EH (cell line): ENCODE measurements around the gene NBEA.

ENCODE experiments used
- DNase-seq: peaks from one replicate; pipeline ENCODE4 v3.0.0-alpha.2; 2015; ENCODE audit warnings: low read depth

The NBEA gene

GRCh38 chr13:35165205-35165604 is 223.1 kb downstream of the NBEA start:
- no peak for DNase-seq

GRCh38 chr13:35179494-35179893 is 237.4 kb downstream of the NBEA start:
- DNase-seq, result peak; percentile 62

- DNase-seq, result no peak
Measured at GRCh38 chr13:35179920-35180663, 238.0 kb downstream of the NBEA start.

GRCh38 chr13:35190241-35190640 is 248.2 kb downstream of the NBEA start:
- DNase-seq, result peak; percentile 46

GRCh38 chr13:35191883-35192282 is 249.8 kb downstream of the NBEA start:
- no peak for DNase-seq

- no peak for DNase-seq
Measured at GRCh38 chr13:35198613-35199200, 256.6 kb downstream of the NBEA start.

- DNase-seq, result no peak
Measured at GRCh38 chr13:35208587-35208986, 266.5 kb downstream of the NBEA start.

- peak; percentile 28 for DNase-seq
Measured at GRCh38 chr13:35210261-35210660, 268.2 kb downstream of the NBEA start.

- DNase-seq, result no peak
Measured at GRCh38 chr13:35211949-35212348, 269.9 kb downstream of the NBEA start.

GRCh38 chr13:35213911-35214310 is 271.8 kb downstream of the NBEA start:
- no peak for DNase-seq

GRCh38 chr13:35216131-35216530 is 274.1 kb downstream of the NBEA start:
- DNase-seq, result no peak

- no peak for DNase-seq
Measured at GRCh38 chr13:35219021-35219420, 277.0 kb downstream of the NBEA start.

- DNase-seq, result no peak
Measured at GRCh38 chr13:35225159-35225558, 283.1 kb downstream of the NBEA start.

- DNase-seq, result no peak
Measured at GRCh38 chr13:35225582-35225981, 283.5 kb downstream of the NBEA start.

GRCh38 chr13:35228536-35228935 is 286.5 kb downstream of the NBEA start:
- no peak for DNase-seq

GRCh38 chr13:35231426-35231825 is 289.4 kb downstream of the NBEA start:
- no peak for DNase-seq

GRCh38 chr13:35238274-35238673 is 296.2 kb downstream of the NBEA start:
- DNase-seq, result no peak

- DNase-seq, result no peak
Measured at GRCh38 chr13:35252536-35253205, 310.6 kb downstream of the NBEA start.

GRCh38 chr13:35255241-35255640 is 313.2 kb downstream of the NBEA start:
- no peak for DNase-seq

GRCh38 chr13:35256459-35257148 is 314.5 kb downstream of the NBEA start:
- DNase-seq, result no peak

- peak; percentile 7 for DNase-seq
Measured at GRCh38 chr13:35260316-35260715, 318.2 kb downstream of the NBEA start.

- DNase-seq, result no peak
Measured at GRCh38 chr13:35266412-35266811, 324.3 kb downstream of the NBEA start.

- DNase-seq, result no peak
Measured at GRCh38 chr13:35278917-35279316, 336.8 kb downstream of the NBEA start.
